Raji (cell line): Measurements from ENCODE around the gene RNF151.

Source experiments
- POLR2A ChIP-seq: IDR thresholded peaks from 2 replicates; pipeline ENCODE4 v1.6.1; 2011; ENCODE audit warnings: low read depth, low read length, control low read depth; ENCODE audit not compliant: insufficient read depth

RNF151 gene

GRCh38 chr16:1932050-1933028, 34.3 kb upstream of the RNF151 start:
- no peak for TF ChIP-seq POLR2A

DNA sequence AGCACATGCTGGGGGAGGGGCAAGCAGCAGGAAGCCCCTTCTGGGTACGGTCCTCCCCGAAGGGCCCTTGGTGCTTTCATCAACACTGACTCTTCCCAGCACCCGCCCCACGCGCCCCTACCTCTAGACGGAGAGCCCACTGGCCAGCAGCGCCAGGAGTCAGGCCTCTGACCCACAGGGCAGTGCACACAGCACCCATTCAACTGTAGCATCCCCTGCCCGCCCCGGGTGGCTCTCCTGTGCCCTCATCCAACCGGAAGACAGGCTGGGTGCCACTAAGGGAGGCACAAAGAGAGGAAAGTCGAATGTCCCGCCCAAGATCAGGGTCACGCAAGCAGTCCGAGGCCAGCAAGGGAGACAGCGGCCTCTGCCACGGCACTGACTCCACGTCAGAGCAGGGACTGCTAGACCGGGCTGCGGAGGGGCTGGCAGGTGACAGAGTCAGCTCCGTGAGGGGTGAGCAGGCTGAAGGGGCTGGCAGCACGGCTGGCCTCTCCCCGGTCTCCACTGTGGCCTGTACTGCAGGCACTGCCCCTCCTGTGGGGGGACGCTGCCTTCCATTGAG, 33.5 kb upstream of the RNF151 start:
- no peak for TF ChIP-seq POLR2A

DNA sequence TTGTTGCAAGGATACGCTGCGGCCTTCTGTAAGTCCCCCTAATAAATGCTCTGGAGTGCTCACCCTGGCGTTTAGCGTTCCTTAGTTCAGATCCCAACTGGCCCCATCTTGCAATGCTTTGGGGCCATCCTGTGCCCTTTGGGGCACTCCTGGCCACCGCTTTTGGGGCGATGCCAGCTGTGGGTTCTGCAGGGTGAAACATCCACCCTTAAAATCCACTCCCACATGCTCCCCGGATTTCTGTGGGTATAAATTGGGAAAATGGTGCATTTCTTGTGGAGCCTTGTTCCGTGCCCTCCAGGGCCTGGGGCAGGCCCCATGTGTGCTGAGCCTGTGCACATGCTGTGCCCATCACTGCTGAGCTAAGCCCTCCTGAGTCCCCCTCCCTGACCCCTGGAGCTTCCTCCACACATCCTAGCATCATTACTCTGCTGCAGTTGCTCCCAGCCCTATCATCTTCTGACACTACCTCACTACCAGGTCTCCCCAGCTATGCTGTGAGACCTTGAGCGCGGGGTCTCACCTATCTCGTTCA, 29.6 kb upstream of the RNF151 start:
- no peak for TF ChIP-seq POLR2A

- no peak for TF ChIP-seq POLR2A
Measured at GRCh38 chr16:1938316-1938715, 28.3 kb upstream of the RNF151 start.

DNA sequence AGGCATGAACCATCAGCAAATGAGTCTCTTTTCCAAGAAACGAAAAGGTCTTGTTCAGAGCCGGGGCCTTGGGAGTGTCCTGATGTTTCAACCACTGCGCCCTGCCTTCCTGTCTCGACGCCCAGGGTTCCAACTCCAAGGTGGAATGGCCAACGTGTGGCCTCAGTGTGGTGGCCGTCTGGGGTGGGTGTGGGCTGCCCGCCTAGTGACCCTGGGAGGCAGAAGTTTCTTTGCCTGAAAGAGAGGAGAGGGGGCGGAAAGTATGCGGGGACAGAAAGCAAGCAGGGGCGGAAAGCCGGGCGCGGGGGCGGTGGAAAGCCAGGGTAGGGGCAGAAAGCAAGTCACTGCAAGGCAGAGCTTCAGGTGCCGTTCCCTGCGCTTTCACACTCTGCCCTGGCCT, 27.7 kb upstream of the RNF151 start:
- TF ChIP-seq POLR2A, result no peak

- no peak for TF ChIP-seq POLR2A
Measured at GRCh38 chr16:1940273-1941161, 26.1 kb upstream of the RNF151 start.

DNA sequence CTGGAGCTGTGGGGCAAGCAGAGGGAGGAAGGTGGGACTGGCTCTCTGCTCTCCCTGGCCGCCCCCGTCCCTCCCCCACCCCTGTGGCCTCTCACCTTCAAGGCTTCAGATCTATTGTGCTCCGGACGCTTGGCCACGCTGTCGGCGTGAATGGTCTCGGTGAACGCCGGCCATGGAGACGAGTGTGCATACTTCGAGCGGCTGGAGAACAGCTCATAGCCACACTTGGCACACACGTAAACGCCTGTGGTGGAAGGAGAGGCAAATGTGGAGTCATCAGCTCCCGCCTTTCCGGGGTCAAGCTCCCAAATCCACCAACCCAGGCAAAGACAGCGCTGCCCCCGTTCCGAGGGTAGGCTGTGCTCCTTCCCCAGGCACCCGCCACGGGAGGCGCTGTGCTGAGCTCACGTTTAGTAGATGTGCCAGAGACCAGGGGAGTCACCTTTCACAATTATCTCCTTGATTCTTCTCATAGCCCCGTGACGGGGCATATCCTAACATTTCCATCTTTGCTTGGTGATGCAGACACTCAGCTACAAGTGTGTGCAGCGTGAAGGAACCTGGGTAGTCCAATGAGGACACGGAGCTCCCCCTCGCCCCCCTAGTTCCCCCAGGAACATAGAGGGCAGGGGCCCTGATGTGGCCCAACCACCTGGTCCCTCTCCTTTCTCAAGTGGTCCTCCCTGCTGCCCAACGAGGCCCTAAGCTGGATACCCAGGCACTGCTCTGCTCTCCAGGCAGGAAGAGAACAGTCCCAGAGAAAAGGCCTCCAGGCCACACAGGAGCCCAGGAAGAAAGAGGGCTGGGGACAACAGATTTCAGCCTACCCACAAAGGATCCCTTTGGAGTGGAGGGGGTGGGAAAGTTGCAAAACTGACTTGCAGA, 25.3 kb upstream of the RNF151 start:
- no peak for TF ChIP-seq POLR2A

DNA sequence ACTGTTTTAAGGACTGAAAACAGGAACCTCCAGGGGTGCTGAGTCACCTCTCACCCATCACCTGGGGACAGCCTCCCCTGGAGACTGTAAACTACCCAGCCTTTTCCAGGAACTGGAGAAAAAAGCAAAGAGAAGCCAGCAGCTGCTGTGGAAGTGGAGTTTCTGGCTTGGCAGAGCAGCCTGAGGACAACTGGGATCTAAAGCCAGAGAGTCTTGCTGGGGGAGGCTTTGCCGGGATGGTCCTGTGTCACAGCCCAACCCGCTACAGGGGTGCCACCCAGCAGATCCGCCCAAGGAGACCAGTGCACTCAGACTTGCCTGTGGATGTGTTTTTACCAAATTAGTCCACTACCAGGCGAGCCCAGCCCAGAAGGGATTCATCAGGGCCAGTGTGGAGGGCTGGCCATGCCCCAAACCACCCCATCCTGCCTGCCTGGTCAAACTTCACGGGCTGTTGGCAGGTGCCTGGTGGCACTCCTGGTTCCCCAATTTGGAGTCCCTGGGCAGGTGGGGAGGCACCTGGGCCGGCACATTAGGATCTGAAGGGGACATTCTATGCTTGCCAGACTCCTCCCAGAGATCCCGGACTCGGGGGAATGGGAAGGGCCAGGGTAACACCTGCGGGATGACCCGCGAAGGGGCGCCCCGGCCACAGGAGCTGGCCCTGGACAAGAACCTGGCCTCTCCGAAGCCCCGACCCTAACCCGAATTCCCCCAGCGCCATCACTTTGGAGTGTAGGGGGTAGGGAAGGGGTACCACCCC, 24.4 kb upstream of the RNF151 start:
- TF ChIP-seq POLR2A, result no peak

DNA sequence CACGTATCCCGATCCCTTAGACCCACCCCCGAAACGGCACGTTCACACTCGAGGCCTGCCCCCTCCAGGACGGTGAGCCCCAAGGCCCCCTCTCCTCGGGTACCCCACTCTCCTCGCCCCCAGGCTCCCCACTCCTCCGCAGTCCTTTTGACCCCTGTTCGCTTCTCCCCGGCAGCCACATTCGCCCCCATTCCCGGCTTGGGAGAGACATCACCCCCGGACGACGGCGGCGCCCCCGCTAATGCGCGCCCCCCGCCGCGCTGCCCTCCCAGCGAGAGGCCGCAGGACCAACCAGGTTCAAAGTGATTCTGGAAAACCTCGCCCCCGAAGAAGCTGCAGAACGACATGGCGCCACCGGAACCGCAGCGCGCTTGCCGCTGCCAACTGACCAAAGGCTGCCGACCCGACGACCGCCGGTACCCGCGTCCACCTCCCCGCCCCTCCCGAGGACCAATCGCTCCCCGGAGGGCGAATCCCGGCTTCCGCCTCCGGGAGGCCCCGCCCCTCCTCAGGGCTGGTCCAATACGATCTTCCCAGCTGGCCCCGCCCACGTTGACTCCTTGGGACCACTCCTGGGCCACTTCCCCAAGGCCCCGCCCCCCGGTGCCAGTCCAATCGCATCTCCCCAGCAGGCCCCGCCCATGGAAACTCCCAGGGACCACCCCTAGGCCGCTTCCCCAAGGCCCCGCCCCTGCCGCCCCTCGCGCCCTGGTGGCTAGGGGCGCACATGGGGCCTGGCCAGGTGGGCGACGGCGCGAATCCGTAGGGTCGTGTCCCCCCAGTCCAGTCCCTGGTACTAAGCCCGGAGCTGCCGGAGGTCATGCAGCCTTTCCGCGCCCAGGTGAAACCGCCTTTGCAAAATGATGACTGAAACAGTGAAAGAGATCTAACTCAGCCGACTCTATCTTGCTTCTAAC, 23.6 kb upstream of the RNF151 start, which contains the start of gene MSRB1:
Gene MSRB1 (minus strand): TSS at position 390 of the 917 bp plus-strand sequence. CDS start 43 bp downstream, at position 347.
- TF ChIP-seq POLR2A, result peak; percentile 90

DNA sequence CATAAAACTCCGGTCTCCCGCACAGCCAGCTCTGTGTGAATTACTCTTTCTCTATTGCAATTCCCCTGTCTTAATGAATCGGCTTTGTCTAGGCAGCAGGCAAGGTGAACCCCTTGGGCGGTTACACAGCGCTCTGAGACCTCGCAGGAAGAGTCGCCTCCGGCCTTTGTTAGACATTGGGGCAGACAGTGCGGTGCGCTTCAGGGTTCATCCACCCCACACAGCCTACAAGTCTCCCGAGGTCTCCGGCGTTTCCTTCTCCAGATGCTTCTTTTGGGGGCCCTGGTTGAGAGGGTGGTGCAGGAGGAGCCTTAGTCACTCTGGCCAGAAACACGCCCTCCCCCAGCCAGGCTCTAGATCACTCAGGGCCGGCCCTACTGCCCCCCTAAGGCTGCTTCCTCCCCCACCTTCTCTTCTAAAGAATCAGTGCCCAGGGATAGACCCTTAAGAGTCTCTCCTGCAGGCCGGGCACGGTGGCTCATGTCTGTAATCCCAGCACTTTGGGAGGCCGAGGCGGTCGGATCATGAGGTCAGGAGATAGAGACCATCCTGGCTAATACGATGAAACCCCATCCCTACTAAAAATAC, 21.9 kb upstream of the RNF151 start:
- no peak for TF ChIP-seq POLR2A

DNA sequence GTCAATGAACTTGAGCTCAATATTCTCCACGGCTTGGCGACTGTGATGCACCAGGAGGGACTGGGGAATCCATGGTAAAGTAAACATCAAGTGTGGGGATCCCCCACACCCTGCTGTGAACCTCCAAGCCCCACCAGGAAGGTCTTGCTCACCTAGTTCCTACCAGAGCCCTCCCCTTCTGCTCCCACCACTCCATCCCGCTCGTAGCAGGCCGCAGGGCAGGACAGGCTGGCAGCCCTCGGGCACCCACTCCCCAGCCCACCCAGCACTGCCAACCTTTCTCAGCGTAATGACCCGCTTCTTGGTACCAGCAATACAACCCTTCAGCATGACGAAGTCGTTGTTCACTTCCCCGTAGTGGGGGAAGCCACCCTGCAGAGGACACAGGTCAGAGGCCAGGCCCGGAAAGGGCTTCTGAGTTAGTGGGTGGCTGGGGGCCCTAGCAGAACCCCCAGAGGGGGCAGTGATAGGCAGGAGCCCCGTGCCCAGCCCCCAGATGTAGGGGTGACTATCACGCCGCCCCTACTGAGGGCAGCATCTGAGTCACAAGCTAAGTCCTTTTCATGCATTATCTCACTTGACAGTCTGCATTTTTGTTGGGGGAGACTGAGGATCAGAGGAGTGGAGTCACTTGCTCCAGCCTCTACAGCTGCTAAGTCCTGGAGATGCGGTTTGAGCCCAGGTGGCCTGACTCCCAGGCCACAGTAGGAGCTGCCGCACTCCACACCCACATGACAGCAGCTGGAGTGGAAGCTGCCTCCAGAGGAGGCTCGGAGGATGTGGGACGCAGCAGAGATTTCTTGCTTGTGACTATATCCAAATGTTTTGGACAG, 20.9 kb upstream of the RNF151 start:
- no peak for TF ChIP-seq POLR2A
